HG02571 (cell line): ENCODE measurements around the gene ARRB1.
"Not testable (repeated sequence)": the region's sequence is repeated elsewhere in the genome, so short reads cannot be mapped to it uniquely, and the experiment has no call there.

Experiments used
- ATAC-seq: cut with Tn5 transposase; IDR thresholded peaks from one replicate; pipeline ENCODE4 v1.9.1; 2021; ENCODE audit warnings: mild to moderate bottlenecking, moderate library complexity; ENCODE audit not compliant: unreplicated experiment

The ARRB1 gene

DNA sequence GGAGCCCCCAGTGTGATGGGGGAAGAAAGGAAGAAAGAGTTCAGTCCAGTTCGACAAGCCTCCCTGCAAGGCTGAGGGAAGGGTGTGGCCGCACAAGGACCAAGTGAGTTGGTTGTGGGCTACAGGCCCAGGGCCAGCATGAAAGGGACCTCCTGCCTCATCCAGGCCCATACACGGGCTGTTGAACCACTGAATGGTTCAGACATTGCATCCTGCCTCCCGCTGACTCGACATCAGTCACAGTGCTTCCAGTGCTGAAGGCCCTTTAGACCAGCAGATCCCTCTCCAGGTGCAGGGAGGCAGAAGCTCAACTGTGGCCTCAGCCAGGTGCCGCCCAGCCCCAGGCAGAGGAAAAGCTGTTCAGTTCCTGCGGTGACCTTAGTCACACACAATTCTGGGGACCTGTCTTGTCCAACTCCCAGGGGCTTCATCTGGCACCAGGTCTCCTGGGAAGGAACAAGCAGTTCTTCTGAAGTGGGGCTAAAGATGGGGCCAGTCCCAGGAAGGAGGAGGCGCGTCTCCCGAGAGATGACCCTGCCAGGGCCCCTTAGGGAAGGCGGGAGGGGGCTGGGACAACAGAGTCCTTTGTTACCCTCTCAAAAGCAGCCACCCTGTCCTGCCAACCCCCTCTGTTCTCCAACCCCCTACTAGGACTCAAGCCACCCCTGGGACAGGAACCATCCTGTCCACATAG, 6.6 kb downstream of the ARRB1 start:
- ATAC-seq: no peak

DNA sequence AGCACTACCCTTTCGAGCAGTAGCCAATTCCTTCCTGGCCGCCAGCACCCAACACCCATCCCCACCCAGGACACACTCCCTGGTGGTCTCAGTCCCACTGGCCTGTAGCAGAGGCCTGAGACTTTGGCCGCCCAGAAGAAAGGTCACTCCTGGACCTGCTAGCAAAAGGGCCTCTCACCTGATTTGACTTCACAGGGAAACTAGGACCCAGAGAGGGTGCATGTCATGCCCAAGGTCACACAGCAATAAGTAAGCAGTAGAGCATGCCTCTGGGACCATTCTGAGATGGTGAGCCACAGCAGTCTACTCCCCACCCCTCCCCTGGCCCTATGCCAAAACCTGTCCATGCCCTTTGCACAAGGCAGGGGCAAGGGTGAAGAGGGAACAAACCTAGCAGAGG, 7.3 kb downstream of the ARRB1 start:
- no peak for ATAC-seq

DNA sequence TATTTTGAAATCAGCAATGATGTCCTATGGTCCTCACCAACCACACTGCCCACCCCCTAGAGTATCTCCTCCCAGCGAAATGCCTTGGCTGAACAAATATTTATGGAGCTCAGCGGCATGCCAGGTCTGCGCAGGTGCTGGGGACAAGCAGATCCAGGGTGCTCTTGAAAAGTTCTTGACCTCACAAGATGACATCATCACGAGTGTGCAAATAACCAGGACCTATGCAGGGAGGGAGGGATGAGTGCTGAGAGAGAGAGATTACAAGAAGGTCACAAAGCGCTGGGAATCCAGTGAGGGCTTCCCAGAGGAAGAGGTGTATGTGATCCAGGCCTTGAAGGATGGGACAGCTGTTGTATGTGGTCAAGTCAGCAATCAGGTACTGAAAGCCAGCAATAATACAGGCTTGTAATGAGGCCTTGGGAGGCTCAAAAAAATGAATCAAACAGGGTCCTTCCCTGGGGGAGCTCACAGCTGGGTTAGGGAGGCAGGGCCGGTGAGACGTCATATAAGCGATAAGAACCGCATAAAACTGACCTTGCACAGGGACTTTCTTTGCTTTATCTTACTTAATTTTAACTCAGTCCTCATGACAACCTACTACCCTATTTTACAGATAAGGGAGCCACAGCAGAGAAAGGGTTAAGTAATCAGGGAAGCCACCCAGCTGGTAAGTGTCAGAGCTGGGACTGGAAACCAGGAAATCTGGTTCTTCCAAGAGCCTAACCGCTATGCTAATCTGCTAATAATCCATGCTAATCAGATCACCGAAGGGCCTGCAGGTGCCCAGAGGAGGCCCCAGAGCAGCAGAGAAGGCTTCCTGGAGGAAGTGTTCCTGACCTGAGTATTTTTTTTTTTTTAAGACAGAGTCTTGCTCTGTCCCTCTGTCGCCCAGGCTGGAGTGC, 8.2 kb downstream of the ARRB1 start:
- ATAC-seq: no peak

DNA sequence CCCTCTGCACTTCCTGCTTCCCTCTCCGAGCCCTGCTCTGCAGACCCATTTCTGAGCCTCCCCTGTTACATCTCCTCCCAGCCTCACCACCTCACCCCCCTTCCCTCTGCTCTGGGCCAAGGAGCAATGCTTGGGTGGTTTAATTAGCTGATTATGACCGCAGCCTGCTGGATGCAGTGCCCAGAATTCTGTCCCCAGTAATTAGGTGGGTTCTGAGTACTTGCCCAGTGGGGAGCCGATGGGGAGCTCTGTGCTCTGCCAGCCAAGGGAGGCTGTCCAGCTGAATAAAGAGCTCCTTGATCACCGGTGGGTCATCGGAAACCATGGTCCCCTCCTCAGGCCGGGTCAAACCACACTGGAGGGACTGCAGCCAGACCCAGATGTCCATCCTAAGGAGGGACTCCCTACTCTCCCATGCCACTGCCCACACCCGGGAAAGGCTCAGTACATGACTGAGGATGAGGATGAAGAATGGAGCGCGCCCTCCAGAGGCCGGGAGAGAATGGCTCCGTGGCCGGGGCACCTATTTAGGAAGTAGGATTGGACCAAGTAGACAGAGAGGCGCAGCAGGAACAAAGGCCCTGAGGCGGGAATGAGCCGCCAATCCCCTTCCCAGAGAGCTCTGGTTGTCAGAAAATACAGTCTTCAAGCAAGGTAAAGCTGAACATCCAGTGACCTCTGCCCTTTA, 9.1 kb downstream of the ARRB1 start:
- no peak for ATAC-seq

DNA sequence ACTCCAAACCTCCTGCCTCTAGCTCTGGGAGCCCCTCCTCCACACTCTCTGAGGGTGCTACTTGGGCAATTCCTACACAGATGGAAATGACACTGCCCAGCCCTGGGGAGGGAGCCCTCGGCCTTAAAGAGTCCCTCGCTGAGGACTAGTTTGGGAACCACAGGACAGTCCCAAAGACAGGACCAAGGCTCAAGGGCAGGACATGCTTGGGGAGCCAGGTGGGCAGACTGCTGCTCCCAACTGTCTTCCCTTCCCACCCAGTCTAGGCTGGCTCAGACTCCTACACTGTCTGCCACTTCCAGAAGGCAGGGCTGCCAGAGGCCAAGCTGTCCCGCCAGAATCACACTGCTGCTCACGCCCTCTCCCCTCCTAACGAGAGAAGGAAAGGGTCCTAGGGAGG, 9.8 kb downstream of the ARRB1 start:
- ATAC-seq: no peak

DNA sequence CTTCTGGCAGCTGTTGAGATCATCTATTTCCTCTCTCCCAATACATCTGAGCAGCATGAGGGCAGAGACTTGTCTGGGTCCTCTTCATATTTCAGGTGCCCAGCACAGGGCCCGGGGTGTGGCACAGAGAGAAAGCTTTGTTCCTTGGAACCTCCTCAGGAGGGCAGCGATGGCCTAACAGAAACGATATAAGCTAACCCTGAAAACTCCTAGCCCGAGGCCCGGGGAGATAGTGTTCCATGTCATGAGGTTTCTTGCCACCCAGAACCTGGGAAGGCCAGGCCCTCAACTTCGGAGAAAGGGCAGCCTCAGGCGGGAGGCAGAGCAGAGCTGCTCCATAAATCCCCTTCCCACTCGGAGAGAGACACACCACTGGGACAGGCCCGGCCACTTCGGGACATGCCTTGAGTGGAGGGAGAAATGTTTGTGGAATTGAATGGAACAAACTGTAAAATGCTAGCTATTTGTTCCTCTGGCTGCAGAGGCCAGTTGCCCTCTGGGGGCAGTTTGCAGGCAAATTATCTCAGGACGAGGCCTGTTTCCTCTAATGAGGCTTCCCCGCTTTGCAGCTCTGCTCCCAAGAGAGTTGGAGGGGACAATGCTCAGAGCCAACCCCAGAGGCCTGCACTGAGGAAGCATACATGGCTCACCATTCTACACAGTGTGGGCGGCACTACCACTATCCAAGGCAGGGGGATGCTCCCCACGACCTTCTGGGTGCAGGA, 11.6 kb downstream of the ARRB1 start:
- no peak for ATAC-seq

DNA sequence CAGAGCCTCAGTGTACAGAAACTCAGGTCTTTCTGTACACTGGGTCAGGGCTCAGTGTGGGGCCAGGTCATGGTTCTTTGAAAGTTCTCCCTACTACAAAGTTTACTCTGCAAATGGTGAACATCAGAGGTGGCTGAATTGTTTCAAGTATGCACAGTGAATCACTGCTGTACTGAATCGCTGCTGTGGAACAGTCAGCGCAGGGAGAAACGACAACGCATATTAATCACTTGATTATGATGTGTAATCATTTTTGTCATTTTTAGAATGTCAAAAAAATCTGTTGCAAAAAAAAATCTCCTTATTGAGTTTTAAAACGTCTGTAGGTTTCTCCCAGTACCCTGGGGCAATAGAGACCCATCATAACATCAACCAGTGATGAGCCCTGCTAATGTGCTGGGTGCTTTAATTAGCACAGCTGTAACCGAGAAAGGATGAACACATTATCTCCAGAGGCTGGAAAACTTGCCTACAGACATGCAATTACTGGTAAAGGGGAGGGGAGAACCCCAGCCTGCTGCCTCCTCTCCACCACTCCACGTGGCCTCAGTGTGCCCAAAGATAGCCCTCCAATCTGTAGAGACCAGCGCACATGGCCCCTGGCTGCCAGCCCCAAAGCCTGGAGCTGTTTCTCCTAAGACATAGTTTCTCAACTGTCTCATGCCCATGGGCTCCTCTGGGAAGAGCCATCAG, 12.8 kb downstream of the ARRB1 start:
- no peak for ATAC-seq

DNA sequence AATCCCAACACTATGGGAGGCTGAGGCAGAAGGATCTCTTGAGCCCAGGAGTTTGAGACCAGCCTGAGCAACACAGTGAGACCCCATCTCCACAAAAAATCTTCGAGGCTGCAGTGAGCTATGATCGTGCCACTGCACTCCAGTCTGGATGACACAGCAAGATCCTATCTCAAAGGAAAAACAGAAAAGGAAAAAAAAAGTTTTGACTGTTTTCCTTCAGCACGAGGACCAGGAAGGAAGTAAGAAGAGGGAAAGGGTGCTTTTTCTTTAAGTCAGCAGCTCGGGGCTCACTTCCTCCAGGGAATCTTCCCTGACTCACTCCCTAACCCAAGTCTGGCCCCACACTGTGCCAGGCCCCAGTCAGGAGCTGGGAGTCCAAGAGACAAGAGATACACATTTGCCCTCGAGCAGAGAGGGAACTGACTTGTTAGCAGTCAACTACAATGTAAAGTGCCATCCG, 14.2 kb downstream of the ARRB1 start:
- no peak for ATAC-seq

DNA sequence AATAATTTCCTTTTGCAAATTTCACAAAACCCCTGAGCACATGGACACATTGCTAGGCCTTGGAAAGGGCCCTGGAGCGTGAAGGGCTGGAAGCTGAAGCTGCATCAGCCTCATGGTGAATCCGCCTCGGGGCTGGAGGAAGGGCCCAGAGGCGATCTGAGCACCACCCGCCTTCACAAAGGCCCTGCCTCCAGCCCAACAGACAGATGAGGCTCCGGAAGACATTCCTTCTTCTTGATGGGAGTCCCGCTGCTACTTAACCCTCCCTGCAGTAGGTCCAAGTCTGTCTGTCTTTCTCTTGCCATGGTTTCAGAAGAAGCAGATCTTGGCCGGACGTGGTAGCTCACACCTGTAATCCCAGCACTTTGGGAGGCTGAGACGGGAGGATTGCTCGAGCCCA, 16.5 kb downstream of the ARRB1 start:
- no peak for ATAC-seq

DNA sequence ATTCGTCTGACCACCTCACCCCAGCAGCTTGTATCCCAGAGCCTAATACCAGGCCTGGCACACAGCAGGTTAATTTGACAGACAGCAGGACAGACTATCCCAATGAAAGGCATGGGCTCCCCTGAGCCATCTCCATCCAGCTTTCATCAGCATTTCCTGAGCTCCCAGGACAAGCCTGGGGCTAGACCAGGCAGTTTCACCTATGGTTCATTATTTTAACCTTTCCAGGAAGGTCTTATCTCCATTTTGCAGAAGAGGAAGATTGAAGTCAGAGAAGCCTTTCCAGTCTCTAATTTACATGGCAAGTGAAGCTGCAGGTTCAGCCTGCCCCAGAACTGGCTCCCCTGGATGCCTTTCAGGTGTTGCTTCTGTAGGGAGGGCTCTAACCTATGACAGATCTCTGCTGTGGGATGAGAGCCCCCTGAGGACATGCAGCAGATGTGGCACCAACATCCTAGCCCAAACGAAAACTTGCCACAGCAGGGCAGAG, 17.0 kb downstream of the ARRB1 start:
- no peak for ATAC-seq

DNA sequence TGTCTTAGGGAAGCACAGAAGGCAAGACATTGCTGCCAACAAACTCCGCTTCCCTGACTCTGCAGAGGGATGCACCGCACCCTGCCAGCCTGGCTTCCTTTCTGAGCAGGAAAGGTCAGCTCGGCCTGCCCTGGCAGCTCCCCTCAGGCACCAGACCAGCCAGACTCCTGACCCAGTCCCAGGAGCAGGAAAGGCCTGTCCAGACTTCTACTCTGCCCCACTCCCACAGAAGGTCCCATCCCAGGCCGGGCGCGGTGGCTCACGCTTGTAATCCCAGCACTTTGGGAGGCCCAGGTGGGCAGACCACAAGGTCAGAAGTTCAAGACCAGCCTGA, 17.7 kb downstream of the ARRB1 start:
- no peak for ATAC-seq

DNA sequence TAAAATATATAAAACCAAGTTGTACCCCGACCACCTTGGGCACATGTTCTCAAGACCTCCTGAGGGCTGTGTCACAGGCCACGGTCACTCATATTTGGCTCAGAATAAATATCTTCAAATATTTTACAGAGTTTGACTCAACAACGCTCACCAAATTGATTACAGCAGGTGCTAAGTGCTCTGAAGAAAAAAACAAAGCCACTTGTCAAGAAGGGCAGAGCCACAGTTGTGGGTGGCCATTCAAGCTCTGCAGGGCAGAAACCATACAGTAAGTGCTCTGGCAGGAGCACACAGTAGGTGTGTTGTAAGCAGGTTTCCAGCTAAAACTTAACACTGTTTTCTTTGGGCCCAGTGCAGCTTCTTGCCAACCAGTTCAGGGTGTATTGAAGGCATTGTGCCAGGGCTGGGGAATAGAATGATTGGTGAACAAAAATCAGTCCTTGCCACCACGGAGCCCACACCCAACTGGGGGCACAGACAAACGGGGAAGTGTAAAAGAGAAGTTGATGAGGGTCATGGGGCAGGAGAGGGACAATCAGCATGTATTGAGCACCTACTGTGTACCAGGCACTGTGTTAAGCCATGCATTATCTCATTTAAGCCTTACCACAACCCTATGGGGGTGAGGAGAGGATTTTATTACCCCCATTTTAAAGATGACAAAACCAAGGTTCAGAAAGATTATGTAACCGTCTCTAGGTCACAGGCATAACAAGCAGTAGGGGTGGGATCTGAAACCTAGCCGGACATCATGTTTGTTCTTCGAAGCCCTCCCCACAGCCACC, 18.2 kb downstream of the ARRB1 start:
- ATAC-seq: no peak

DNA sequence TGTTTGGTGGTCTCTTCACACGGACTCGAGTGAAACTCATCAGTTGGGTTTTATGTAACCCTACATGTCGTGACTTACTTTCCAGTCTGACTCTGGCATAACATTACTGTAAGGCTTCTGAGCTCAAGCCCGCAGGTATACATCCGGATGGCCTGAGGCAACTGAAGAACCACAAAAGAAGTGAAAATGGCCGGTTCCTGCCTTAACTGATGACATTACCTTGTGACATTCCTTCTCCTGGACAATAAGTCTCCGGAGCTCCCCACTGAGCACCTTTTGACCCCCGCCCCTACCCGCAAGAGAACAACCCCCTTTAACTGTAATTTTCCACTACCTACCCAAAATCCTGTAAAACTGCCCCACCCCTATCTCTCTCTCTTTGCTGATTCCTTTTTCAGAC, 19.7 kb downstream of the ARRB1 start:
- not testable (repeated sequence) for ATAC-seq

DNA sequence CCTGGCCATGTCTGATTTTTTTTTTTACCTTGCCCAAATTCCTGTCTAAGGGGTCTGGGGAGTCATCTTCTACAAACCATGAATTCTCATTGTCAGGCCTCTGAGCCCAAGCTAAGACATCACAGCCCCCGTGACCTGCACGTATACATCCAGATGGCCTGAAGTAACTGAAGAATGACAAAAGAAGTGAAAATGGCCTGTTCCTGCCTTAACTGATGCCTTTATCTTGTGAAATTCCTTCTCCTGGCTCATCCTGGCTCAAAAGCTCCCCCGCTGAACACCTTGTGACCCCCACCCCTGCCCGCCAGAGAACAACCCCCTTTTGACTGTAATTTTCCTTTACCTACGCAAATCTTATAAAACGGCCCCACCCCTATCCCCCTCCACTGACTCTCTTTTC, 20.2 kb downstream of the ARRB1 start:
- ATAC-seq: not testable (repeated sequence)

DNA sequence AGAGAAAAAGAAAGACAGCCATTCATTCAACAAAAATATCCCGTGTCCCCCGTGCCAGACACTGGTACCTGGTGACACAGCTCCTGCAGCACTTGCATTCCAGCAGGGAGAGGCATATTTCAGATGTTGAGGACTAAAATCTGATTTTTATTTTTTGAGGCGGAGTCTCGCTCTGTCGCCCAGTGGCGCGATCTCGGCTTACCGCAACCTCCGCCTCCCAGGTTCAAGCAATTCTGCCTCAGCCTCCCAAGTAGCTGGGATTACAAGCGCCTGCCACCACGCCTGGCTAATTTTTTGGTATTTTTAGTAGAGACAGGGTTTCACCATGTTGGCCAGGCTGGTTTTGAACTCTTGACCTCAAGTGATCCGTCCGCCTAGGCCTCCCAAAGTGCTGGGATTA, 20.6 kb downstream of the ARRB1 start:
- not testable (repeated sequence) for ATAC-seq

DNA sequence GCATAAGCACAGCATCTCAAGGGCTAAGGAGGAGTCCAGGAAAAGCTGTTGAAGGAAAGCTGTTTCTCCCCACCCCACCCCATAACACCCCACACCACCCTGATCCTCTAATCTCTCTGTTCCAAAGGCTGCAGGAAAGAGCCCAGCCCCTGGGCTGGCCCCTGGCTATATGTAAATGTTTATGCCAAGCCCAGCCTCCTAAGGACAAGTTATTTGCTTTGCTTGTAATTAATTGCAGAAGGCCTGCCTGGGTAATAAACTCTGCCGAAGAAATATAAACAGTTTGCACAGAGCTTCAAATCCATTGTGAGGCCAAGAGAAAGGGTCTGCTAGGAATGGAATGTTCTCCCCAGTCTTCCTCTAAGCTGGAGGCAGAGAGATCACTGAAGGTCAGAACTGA, 21.2 kb downstream of the ARRB1 start:
- no peak for ATAC-seq

DNA sequence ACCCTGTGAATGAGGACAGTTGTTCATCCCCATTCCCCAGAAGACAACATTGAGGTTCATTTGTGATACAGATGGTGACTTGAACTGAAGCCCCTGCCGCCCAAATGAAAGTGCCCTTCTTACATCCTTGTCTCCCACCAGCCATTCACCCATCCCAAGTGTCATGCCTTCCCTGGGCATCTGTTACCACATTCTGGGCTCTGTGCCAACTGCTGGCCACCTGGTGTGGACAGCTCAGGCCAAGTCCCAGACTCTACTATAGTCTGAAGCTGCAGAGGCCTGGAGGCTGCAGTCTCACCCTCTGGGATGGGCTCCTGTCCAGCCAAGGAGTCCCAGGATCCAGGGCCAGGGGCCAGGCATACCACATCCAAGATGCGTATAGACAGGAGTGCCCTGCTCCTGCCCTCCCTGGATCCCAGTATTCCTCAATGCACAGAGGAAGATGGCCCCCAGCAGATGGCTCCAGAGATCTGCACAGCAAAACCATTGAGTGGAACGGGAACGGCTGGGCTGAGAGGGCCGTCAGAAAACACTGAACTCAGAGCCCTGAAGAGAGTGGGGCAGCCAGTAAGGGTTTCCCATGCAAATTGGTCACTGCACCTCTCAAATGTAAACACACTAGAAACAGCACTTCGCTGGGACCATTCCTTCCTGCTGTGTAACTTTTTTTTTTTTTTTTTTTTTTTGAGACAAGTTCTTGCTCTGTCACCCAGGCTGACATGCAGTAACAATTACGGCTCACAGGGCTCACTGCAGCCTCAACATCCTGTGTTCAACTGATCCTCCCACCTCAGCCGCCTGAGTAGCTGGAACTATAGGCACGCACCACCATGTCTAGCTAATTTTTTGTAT, 22.8 kb downstream of the ARRB1 start:
- no peak for ATAC-seq

DNA sequence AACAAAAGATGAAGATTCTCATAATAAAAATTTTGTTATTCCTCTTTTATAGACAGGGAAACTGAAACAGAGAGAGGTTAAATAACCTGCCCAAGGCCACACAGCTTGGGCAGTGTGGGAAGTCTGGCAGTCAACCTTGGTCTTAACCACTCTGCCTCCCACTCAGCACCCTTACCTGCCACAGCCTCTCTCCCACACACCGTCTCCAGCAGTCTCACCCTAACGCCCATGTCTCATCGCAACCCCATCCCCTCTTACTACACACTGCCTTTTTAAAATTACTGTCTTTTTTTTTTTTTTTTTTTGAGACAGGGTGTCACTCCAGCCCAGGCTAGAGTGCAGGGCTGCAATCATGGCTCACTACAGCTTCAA, 25.0 kb downstream of the ARRB1 start:
- no peak for ATAC-seq
